ENCODE measurements around the gene ABCF1.

The ABCF1 gene

GRCh38 chr6:30560930-30561329, 10.3 kb upstream of the ABCF1 start:
- DNase-seq: no peak

DNA sequence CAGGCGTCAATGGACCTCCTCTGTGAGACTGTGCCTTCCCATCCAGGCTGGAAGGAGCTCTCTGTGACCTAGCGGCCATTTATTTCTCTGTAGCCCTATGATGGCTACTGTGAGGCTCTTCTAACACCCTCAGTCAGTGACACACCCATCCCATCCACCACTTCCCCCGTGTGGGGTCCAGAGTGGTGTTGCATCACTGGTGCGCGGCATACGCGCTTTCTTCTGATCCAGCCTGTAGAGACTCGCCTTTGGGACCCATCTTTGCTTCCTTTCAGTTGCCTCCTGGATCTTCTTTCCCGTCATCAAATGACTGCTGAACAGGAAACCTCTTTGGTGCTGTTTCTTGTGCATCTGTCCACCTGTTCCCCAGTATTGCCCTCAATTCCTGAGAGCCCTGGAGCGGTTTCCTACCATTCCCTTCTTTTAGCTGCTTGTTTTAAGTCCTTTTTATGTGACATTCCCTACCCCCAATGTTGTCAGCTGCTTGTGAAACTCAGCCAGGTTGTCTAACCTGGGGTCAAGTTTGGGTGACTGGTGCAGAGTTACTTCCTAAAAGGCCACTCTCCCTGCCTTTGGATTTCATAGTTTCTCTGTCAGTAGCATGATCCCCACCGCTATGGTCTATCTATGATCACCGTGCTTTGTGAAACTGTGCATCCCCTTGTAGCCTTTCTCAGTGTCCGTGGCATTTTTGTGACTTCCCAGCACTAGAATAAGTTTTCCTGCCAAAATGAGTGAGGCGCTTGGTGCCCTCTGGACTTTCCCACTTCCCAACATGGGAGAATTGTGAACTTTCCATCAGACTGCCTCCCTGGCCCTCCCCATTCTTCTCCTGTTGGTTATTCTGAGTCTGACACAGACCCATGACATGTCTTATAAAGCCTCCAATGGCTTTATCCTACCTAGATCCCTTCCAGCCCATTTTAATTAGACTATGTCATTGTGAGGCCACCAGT, 8.5 kb upstream of the ABCF1 start:
- DNase-seq: no peak

GRCh38 chr6:30564114-30564513, 7.1 kb upstream of the ABCF1 start:
- no peak for DNase-seq

GRCh38 chr6:30565772-30566171, 5.5 kb upstream of the ABCF1 start:
- DNase-seq: no peak

- peak; percentile 34 for DNase-seq
Observed at GRCh38 chr6:30568245-30568644, 3.0 kb upstream of the ABCF1 start.

DNA sequence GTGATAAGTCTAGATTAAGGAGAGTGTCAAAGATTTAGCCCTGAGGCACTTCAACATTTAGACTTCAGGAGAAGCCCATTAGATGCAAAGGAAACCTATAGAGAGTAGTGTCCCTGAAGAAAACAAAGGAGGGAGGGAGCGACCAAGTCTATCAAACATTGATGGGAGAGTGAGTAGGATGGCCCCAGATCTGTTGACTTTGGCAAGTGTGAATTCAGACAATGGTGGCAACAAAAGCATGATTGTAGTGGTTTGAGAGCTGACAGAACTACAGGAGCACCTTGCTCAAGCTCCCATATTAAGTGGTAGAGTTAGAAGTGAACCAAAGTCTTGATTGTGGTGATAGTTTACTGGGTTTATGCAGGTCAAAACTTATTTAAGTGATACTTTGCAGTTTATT, 979 bp upstream of the ABCF1 start:
- DNase-seq: no peak

DNA sequence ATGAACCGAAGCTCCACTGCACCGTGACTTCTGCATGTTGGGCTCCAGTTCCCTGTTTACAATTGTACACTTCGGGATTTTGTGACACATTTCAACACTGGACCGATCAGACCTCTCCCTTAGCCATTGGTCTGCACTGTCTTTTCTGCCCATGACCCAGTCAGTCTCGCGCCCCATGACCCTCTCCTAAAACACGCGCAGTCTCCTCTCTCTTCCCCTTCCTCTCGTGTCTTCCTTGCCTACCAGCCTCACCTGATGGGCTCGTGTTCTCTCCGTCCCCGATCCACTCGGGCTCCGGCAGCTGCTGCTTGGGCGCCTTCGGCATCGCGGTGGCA, 535 bp upstream of the ABCF1 start:
- DNase-seq: no peak

GRCh38 chr6:30571762-30572082, 480 bp downstream of the ABCF1 start:
- DNase-seq: no peak

- DNase-seq: no peak
Observed at GRCh38 chr6:30572148-30572547, 906 bp downstream of the ABCF1 start.

DNA sequence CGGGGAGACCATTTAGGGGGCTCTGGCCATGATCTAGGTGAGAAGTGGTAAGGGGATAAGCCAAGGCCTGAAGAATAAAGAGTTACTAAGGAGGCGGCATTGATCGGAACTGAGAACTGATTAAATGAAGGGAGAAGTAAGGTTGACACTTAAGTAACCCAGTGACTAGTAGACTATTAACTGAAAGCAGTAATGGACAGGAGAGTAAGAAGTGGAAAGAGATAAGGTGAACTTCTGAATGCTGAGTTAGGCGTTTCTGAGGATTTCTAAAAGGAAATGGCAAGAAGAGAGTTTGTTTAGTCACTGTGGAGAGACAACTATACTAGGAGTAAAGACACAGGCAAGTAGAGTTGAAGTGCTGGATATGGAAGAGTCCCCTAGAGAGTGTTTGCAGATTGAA, 1.9 kb downstream of the ABCF1 start:
- no peak for DNase-seq

DNA sequence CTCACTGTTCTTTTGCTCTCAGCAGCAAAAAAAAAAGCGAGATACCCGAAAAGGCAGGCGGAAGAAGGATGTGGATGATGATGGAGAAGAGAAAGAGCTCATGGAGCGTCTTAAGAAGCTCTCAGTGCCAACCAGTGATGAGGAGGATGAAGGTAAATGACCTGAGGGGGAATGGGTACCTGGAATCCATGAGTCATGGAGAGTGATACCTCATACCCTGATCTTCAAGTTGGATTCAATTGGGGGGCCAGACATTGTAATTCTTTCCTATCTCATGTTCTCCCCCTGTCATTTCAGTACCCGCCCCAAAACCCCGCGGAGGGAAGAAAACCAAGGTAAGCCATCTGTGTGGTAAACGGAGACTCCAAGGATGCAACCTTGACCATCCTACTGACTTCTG, 6.8 kb downstream of the ABCF1 start:
- DNase-seq: no peak

DNA sequence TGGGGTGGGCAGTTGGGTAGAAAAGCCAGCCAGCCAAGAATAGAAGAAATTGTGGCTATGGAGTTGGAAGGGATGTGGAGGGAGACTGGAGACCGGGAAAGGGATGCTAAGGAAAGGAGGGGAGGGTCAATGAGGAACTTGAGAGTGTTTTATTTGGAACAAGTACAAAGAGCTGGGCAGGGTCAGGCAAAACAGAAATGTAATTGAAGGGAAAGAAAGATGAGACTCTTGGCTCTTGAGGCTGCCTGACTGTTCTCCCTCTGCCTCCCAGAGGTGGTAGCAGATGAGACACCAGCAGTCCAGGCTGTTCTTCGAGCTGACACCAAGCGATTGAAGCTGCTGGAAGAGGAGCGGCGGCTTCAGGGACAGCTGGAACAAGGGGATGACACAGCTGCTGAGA, 12.7 kb downstream of the ABCF1 start:
- no peak for DNase-seq

GRCh38 chr6:30589754-30590358, 18.6 kb downstream of the ABCF1 start:
- no peak for DNase-seq

GRCh38 chr6:30590509-30590908, 19.3 kb downstream of the ABCF1 start:
- DNase-seq: no peak

- DNase-seq: no peak
Observed at GRCh38 chr6:30591008-30591407, 19.8 kb downstream of the ABCF1 start.

DNA sequence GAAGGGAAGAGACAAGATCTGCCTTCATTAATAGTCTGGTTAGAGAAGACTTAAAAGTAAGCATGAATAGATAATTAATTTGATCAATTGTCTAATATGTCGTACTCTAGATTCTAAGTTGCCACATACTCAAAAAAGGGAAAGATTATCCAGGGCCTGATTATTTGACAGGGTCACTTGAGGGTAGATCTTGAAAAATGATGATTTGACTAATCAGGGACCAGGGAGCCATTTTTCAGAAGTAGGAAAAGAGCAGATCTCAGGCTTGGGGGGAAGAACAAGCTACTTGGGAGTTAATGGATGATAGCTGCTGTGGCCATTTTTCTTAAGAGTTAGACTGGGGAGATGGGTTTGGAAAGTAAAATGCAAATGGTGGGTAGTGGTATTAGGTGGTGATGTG, 21.0 kb downstream of the ABCF1 start:
- no peak for DNase-seq

GRCh38 chr6:30597315-30598144, 26.3 kb downstream of the ABCF1 start:
- peak; percentile 77 for DNase-seq

DNA sequence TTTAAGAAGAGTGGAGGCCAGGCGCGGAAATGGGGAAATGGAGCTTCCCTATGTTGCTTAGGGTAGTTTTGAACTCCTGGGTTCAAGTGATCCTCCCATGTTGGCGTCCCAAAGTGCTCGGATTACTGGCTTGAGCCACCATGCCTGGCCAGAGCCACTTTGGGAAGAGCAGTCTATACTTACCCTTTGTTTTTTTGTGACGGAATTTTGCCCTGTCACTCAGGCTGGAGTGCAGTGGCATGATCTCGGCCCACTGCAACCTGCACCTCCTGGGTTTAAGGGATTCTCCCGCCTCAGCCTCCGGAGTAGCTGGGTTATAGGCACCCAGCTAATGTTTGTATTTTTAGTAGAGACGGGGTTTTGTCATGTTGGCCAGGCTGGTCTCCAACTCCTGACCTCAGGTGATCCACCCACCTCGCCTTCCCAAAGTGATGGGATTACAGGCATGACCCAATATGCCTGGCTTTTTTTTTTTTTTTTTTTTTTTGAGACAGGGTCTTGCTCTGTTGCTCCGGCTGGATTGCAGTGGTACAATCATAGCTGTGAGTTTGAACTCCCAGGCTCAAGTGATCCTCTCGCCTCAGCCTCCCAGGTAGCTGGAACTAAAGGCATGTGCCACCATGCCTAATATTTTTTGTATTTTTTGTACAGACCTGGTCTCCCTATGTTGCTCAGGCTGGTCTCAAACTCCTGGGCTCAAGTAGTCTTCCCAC, 27.8 kb downstream of the ABCF1 start:
- no peak for DNase-seq

DNA sequence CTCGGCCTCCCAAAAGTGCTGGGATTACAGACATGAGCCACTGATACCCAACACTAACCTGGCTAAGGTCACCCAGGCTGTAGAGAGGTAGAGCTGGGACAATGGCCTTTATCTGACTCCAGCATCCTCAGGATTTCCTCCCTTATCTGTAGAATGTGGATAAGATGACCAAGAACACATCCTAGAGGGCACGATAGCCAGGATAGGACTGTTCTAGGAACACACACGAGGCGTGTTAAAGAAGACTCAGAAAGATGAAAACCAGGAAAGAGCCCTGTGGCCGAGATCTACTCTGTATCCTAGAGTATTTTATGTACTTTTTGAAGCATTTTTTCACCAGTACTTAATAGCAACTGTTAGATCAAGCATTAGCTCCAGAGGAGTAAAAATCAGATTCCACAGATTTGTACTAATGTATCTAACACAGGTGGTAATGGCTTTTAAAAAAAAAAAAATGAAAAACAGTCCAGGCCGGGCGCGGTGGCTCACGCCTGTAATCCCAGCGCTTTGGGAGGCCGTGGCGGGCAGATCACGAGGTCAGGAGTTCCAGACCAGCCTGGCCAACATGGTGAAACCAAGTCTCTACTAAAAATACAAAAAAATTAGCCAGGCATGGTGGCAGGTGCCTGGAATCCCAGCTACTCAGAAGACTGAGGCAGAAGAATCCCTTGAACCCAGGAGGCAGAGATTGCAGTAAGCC, 28.5 kb downstream of the ABCF1 start:
- DNase-seq: no peak

GRCh38 chr6:30600451-30600961, 29.3 kb downstream of the ABCF1 start:
- no peak for DNase-seq

GRCh38 chr6:30601436-30601814, 30.2 kb downstream of the ABCF1 start:
- no peak for DNase-seq

All from stimulated activated CD4-positive, alpha-beta T cell treated with anti-CD3 and anti-CD28 coated beads, Interleukin-12 subunit alpha, Interleukin-12 subunit beta, amount 100 ng/mL, for 4 hours (primary cell).